ENCODE results near the gene ANAPC13. TPM values are rescaled to one million over a fixed set of nuclear protein-coding genes. Genes with fewer than 3 reads are reported as not detected.

ANAPC13 gene
- polyA plus RNA-seq, 1 donor from 2014 or later, result 178 TPM

- Histone ChIP-seq H3K9me3 (ENCODE audit: low read length) (peaks cover 7% of the 10 kb centered on the region), H3K9ac (ENCODE audit: low read length) (no peak overlapping the region), H3K4me3 (ENCODE audit: low read length) (no peak overlapping the region), H3K9me2 (ENCODE audit: insufficient read depth, low read length) (no peaks in the 10 kb centered on the region), H3F3A (ENCODE audit: insufficient read depth, low read length, poor library complexity, severe bottlenecking) (no peaks in the 10 kb centered on the region), H3K27me3 (ENCODE audit: insufficient read depth, low read depth, low read length) (no peaks in the 10 kb centered on the region), H2AFZ (ENCODE audit: low read depth, low read length) (no peak overlapping the region), H3K4me2 (ENCODE audit: low read length) (no peak overlapping the region), H3K36me3 (ENCODE audit: insufficient read depth, low read length) (no peaks in the 10 kb centered on the region), H3K79me2 (replicated peaks; ENCODE audit: insufficient read depth, low read length) (no peaks in the 10 kb centered on the region), H4K20me1 (ENCODE audit: insufficient read depth) (no peaks in the 10 kb centered on the region), H3K27ac (ENCODE audit: low read length) (no peak overlapping the region)
- TF ChIP-seq EZH2 (IDR thresholded peaks at IDR 0.05; ENCODE audit: borderline replicate concordance, insufficient read depth, low read length, poor library complexity, severe bottlenecking), result no peak
- no peak for TF ChIP-seq POLR2AphosphoS5 (IDR thresholded peaks at IDR 0.05)
- TF ChIP-seq RAD21 (conservative IDR thresholded peaks at IDR 0.05), result no peak
- TF ChIP-seq CTCF (IDR thresholded peaks at IDR 0.05; ENCODE audit: poor library complexity, severe bottlenecking), result no peak
- TF ChIP-seq TAF1 (IDR thresholded peaks at IDR 0.05; ENCODE audit: low read depth), result no peak
- no peak for TF ChIP-seq SMC3 (conservative IDR thresholded peaks at IDR 0.05; ENCODE audit: poor library complexity)
- no peak for TF ChIP-seq EP300 (conservative IDR thresholded peaks at IDR 0.05; ENCODE audit: poor library complexity, severe bottlenecking)
- TF ChIP-seq REST (IDR thresholded peaks at IDR 0.05; ENCODE audit: borderline replicate concordance), result no peak
- no peak for TF ChIP-seq MXI1 (conservative IDR thresholded peaks at IDR 0.05; ENCODE audit: poor library complexity, severe bottlenecking)
These were observed 38.4 kb downstream of the ANAPC13 start for GRCh38 chr3:134447351-134447750.

GRCh38 chr3:134446800-134447199 lies 39.0 kb downstream of the ANAPC13 start:
- no peaks in the 10 kb centered on the region for H4K20me1 ChIP-seq (ENCODE audit: insufficient read depth)
- no peak overlapping the region for H3K9ac ChIP-seq (ENCODE audit: low read length)
- peaks cover 7% of the 10 kb centered on the region for H3K9me3 ChIP-seq (ENCODE audit: low read length)
- H3K27ac ChIP-seq (ENCODE audit: low read length), result no peak overlapping the region
- H3K4me3 ChIP-seq (ENCODE audit: low read length), result no peak overlapping the region
- no peaks in the 10 kb centered on the region for H3K27me3 ChIP-seq (ENCODE audit: insufficient read depth, low read depth, low read length)
- no peaks in the 10 kb centered on the region for H3K36me3 ChIP-seq (ENCODE audit: insufficient read depth, low read length)
- no peak overlapping the region for H2AFZ ChIP-seq (ENCODE audit: low read depth, low read length)
- H3K79me2 ChIP-seq (replicated peaks; ENCODE audit: insufficient read depth, low read length), result no peaks in the 10 kb centered on the region
- H3K9me2 ChIP-seq (ENCODE audit: insufficient read depth, low read length), result no peaks in the 10 kb centered on the region
- no peak for TF ChIP-seq EP300 (conservative IDR thresholded peaks at IDR 0.05; ENCODE audit: poor library complexity, severe bottlenecking)
- TF ChIP-seq REST (IDR thresholded peaks at IDR 0.05; ENCODE audit: borderline replicate concordance), result no peak
- TF ChIP-seq CTCF (IDR thresholded peaks at IDR 0.05; ENCODE audit: poor library complexity, severe bottlenecking), result no peak
- no peak for TF ChIP-seq TAF1 (IDR thresholded peaks at IDR 0.05; ENCODE audit: low read depth)
- no peak for TF ChIP-seq SMC3 (conservative IDR thresholded peaks at IDR 0.05; ENCODE audit: poor library complexity)
- no peak for TF ChIP-seq POLR2AphosphoS5 (IDR thresholded peaks at IDR 0.05)
- TF ChIP-seq EZH2 (IDR thresholded peaks at IDR 0.05; ENCODE audit: borderline replicate concordance, insufficient read depth, low read length, poor library complexity, severe bottlenecking), result no peak
- TF ChIP-seq MXI1 (conservative IDR thresholded peaks at IDR 0.05; ENCODE audit: poor library complexity, severe bottlenecking), result no peak
- no peak for TF ChIP-seq RAD21 (conservative IDR thresholded peaks at IDR 0.05)
- H3K4me2 ChIP-seq (ENCODE audit: low read length), result no peak overlapping the region
- no peaks in the 10 kb centered on the region for H3F3A ChIP-seq (ENCODE audit: insufficient read depth, low read length, poor library complexity, severe bottlenecking)

Data from neural cell (in vitro differentiated cells).